HG03066 (cell line): Measurements from ENCODE around the gene SPTB.

Source experiments
- ATAC-seq: cut with Tn5 transposase; IDR thresholded peaks from one replicate; pipeline ENCODE4 v1.9.1; 2021; ENCODE audit warnings: low read depth; ENCODE audit not compliant: unreplicated experiment

The SPTB gene

GRCh38 chr14:64795211-64795610 lies 84.5 kb downstream of the SPTB start:
- ATAC-seq, result no peak

- no peak for ATAC-seq
Measured at GRCh38 chr14:64792871-64793560, 86.7 kb downstream of the SPTB start.

- ATAC-seq, result no peak
Measured at GRCh38 chr14:64792231-64792630, 87.5 kb downstream of the SPTB start.

- ATAC-seq, result no peak
Measured at GRCh38 chr14:64790478-64790877, 89.2 kb downstream of the SPTB start.

GRCh38 chr14:64789696-64790095 lies 90.0 kb downstream of the SPTB start:
- no peak for ATAC-seq

GRCh38 chr14:64788706-64789105 lies 91.0 kb downstream of the SPTB start:
- ATAC-seq, result no peak

- ATAC-seq, result no peak
Measured at GRCh38 chr14:64787619-64788018, 92.1 kb downstream of the SPTB start.

GRCh38 chr14:64786296-64787149 lies 93.2 kb downstream of the SPTB start:
- no peak for ATAC-seq

- no peak for ATAC-seq
Measured at GRCh38 chr14:64784006-64784405, 95.7 kb downstream of the SPTB start.

GRCh38 chr14:64782196-64782595 lies 97.5 kb downstream of the SPTB start:
- no peak for ATAC-seq

- ATAC-seq, result no peak
Measured at GRCh38 chr14:64779472-64779871, 100.2 kb downstream of the SPTB start.

- ATAC-seq, result no peak
Measured at GRCh38 chr14:64778104-64778754, 101.5 kb downstream of the SPTB start.

- no peak for ATAC-seq
Measured at GRCh38 chr14:64777461-64777860, 102.2 kb downstream of the SPTB start.

- ATAC-seq, result no peak
Measured at GRCh38 chr14:64775081-64775777, 104.5 kb downstream of the SPTB start.

- ATAC-seq, result no peak
Measured at GRCh38 chr14:64774272-64774671, 105.4 kb downstream of the SPTB start.

- ATAC-seq, result no peak
Measured at GRCh38 chr14:64773577-64773976, 106.1 kb downstream of the SPTB start.

GRCh38 chr14:64773046-64773445 lies 106.7 kb downstream of the SPTB start:
- no peak for ATAC-seq

GRCh38 chr14:64772397-64772950 lies 107.2 kb downstream of the SPTB start:
- ATAC-seq, result no peak

- no peak for ATAC-seq
Measured at GRCh38 chr14:64771161-64771560, 108.5 kb downstream of the SPTB start.

GRCh38 chr14:64770751-64771150 lies 109.0 kb downstream of the SPTB start:
- no peak for ATAC-seq
